Stimulated activated CD8-positive, alpha-beta memory T cell treated with anti-CD3 and anti-CD28 coated beads, Interleukin-15, amount 100 ng/mL, for 1 hour (primary cell): Measurements from ENCODE around the gene RC3H1.
"Not testable (repeated sequence)": the region's sequence is repeated elsewhere in the genome, so short reads cannot be mapped to it uniquely, and the experiment has no call there.

Experiments used
- DNase-seq: peaks from one replicate; pipeline ENCODE4 v3.0.0-alpha.2; 2020; ENCODE audit warnings: low read depth

RC3H1 gene, protein sequence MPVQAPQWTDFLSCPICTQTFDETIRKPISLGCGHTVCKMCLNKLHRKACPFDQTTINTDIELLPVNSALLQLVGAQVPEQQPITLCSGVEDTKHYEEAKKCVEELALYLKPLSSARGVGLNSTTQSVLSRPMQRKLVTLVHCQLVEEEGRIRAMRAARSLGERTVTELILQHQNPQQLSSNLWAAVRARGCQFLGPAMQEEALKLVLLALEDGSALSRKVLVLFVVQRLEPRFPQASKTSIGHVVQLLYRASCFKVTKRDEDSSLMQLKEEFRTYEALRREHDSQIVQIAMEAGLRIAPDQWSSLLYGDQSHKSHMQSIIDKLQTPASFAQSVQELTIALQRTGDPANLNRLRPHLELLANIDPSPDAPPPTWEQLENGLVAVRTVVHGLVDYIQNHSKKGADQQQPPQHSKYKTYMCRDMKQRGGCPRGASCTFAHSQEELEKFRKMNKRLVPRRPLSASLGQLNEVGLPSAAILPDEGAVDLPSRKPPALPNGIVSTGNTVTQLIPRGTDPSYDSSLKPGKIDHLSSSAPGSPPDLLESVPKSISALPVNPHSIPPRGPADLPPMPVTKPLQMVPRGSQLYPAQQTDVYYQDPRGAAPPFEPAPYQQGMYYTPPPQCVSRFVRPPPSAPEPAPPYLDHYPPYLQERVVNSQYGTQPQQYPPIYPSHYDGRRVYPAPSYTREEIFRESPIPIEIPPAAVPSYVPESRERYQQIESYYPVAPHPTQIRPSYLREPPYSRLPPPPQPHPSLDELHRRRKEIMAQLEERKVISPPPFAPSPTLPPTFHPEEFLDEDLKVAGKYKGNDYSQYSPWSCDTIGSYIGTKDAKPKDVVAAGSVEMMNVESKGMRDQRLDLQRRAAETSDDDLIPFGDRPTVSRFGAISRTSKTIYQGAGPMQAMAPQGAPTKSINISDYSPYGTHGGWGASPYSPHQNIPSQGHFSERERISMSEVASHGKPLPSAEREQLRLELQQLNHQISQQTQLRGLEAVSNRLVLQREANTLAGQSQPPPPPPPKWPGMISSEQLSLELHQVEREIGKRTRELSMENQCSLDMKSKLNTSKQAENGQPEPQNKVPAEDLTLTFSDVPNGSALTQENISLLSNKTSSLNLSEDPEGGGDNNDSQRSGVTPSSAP

DNA sequence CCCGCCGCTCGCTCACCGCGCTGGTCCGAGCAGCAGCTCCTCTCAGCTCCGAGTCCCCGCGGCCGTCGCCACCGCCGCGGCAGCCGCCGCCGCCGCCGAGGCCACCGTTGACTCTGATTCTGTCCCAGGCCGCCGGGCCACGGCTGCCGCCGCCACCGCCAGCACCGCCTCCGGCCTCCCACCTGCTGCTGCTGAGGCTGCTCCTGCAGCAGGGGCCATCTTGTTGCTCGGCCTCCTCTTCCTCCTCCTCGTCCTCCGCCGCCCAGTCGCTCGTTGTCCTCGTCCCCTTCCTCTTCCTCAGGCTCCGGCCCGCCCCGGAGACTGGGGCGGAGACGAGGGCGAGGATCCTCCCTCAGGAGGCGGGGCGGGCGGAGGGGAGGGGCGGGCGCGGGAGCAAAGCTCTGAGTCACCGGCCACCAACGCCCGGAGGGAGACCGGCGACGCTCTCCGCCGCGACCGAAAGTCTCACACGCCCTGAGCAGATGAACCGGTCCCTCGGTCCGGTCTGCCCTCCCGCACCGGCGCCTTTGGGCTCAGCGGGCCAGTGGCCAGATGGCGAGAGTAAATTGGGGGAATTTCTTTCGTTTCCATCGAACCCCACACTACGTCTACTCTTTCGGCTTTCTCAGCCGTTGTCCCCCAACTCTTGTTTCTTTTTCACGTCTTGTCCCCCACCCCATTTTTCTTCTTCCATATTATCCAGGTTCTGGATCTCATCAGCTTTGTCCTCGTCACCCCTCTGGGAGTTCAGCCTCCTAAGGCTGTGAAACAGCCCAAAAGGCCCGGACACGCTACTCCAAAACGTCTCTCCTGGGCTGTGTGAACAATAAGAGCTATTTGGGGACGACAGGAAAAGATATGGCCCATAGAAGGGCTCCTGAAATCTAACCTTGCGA is at the start of gene RC3H1:
Gene RC3H1, minus strand, starts transcription at position 278 of the 896 bp plus-strand sequence. CDS start 29,372 bp downstream, outside the sequence.
- DNase-seq: peak; percentile 80

DNA sequence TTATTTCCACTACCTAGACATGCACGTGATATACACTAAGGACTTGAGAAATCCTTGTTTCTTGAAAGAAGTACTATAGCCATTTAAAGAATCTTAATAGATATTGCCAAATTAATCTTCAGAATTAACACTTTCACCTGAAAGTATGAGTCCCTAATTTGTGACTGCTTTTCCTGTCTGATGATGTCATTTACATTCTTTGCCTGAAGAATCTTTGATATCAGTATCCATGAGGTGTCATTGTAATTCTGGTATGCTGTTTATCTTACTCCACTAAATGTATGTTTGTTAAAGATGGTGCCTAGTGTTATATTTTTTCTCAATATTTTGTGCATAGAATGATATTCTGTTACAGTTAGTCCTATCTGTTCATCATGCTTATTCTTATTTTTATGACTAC is 48.5 kb upstream of the RC3H1 start:
- DNase-seq: no peak

DNA sequence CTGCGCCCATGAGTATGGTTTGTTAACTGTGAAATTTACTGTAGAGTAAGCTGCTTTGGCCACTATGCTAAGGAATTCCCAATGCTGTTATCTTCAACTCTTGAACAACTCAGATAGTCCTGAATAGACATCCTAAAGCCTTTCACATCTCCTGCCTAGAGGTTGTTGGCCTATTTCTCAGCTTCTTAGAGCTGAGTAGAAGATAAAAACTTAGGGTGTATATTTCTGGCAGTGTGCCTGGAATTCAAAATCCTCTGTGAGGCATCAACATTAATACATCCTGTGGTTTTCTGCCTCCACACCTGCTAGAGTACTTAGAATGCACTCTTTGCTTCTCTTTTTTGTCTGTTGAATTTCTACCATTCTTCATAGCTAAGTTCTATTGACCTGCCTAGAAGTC is 45.8 kb upstream of the RC3H1 start:
- DNase-seq: no peak

DNA sequence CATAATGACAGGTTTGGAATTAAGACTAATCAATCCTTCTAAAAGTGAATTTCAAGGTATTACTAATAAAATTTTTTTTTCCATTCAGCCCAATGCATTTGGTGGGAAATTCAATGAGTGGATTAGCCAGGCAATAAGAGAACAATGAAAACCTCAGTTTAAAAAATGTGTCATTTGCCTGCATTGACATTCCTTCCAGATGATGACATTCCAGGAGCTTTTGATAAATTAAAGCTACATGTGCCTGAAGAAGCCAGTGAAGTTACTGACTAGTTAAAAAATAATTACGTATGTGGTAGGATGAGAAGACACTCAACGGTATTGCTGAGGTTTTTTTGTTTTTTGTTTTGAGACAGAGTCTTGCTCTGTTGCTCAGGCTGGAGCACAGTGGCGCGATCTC is 37.9 kb upstream of the RC3H1 start:
- DNase-seq: no peak

DNA sequence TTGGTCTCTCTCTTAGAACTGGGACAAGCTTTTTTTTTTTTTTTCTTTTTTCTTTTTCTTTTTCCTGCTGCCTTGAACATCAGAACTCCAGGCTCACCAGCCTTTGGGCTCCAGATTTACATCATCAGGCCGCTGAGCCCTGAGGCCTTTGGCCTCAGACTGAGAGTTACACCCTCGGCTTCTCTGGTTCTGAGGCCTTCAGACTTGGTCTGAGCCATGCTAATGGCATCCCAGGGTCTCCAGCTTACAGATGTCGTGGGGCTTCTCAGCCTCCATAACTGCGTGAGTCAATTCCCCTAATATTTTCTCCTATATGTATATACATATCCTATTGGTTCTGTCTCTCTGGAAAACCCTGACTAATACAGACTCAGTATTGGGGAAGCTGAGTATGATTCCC is 36.5 kb upstream of the RC3H1 start:
- no peak for DNase-seq

DNA sequence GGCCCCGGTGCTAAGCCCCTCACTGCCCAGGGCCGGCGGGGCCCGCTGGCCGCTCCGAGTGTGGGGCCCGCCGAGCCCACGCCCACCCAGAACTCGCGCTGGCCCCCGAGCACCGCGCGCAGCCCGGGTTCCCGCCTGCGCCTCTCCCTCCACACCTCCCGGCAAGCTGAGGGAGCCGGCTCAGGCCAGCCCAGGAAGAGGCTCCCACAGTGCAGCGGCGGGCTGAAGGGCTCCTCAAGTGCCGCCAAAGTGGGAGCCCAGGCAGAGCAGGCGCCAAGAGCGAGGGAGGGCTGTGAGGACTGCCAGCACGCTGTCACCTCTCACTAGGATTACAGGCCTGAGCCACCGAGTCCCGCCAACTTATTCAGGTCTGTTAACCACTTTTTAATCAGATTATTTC is 34.5 kb upstream of the RC3H1 start:
- not testable (repeated sequence) for DNase-seq

DNA sequence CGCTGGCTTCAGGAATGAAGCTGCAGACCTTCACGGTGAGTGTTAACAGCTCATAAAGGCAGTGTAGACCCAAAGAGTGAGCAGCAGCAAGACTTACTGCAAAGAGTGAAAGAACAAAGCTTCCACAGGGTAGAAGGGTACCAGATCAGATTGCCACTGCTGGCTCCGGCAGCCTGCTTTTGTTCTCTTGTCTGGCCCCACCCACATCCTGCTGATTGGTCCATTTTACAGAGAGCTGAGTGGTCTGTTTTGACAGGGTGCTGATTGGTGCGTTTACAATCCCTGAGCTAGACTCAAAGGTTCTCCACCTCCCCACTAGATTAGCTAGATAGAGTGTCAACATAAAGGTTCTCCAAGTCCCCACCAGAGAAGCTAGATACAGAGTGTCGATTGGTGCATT is 33.6 kb upstream of the RC3H1 start:
- not testable (repeated sequence) for DNase-seq

DNA sequence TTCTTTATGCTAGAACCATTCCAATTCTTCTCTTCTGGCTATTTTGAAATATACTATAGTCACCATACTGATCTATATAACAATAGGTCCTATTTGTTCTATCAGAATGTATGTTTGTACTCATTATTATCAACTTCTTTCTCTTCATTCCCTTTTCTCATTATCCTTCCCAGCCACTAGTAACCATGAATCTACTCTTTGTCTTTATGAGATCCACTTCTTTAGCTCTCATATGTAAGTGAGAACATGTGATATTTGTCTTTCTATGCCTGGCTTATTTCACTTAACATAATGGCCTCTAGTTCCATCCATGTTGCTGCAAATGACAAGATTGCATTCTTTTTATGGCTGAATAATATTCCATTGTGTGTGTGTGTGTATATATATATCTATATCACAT is 31.7 kb upstream of the RC3H1 start:
- DNase-seq: no peak

DNA sequence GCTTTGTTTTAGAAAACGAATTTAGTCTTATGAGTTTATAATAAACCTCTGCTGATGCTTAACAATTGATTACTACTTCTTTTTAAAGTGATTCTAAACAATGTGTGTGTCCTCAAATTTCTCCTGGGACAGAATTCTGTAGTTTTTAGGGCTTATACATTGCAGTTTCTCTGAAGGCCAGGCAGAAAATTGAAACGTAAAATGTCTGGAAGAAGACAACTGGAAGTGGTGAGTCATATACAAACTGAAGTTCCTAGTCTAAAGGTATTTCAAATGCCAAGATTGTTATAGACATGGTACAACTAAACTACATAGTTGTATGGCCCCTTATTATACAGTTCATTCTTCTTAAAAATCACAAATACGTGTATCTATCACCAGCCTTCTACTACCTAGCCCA is 30.5 kb upstream of the RC3H1 start:
- DNase-seq: no peak

DNA sequence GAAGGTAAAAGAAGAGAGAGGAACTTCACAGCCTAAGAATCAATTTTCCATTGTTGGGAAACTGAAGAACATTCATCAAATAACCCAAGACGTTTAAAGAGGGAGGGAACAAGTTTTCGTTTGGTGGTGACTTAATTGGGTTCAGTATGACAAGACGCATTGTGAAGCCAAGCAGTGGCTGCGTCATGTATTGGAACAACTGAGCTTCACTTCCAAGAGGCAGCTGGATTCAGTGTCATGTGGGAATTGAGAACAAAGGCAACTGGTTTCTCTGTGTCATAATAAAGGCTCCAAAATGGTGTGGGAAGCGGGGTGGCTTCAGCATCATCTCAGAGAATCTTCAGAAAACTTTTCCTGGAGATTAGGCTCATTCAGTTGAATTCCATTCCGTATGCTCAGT is 29.8 kb upstream of the RC3H1 start:
- no peak for DNase-seq

DNA sequence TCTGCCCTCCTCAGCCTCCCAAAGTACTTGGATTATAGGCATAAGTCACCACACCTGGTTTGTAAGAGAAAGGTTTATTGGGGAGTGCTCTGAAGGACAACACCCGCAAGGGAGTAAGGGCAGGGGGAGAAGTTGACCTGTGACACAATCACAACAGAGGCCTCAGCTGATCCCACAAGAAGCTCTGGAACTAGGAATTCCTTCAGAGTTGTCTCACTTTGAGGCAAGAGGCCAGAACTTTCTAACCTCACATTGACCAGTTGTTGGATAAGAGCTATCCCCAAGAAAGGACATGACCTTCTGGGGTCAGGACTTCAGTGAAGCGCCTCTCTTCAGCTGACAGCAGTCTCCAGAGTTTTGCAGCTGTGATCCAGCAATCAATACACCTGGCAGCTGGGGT is 27.4 kb upstream of the RC3H1 start:
- no peak for DNase-seq

DNA sequence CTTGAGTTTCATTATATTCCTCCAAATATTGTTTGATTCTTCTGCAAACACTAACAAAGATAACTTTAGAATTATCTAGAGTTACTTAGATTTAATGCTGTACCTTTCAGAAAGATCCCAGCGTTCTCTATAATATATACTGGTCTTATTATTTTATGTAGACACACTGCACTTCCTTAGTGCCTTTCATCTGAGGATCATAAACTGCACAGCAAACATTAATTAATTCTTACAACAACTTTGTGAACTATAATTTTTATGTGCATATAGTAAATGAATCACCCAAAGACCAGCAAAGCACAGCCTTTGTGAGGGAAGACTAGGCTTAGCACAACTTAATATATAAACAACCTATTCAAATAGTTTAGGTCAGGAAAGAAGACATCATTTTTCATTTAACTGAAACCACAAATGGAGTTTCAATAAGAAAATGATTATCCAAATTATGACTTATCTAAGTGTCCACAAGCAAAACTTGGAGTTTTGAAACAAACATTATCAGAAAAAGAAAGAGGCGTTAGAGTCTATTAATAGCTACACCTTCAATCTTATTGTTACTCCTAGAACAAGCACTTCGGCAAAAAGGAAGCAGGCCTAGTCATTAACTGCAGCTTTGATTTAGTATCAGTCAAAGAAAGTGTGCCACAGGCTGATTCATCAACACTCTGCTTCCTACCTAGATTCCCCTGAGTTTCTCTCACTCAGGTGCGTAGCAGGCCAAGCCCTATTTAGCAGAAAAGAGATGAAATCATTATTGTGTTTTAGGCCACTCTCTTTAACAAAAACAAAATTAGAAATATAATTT is 22.5 kb upstream of the RC3H1 start:
- no peak for DNase-seq

DNA sequence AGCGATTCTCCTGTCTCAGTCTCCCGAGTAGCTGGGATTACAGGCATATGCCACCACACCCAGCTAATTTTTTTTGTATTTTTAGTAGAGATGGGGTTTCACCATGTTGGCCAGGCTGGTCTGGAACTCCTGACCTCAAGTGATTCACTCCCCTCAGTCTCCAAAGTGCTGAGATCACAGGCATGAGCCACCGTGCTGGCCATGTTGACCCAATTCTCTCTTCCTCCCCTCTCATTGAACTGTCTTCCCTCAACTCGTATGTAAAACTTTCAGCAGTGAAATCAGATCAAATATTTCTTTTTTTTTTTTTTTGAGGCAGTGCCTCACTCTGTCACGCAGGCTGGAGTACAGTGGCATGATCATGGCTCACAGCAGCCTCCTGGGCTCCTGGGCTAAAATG is 20.4 kb upstream of the RC3H1 start:
- DNase-seq: not testable (repeated sequence)

DNA sequence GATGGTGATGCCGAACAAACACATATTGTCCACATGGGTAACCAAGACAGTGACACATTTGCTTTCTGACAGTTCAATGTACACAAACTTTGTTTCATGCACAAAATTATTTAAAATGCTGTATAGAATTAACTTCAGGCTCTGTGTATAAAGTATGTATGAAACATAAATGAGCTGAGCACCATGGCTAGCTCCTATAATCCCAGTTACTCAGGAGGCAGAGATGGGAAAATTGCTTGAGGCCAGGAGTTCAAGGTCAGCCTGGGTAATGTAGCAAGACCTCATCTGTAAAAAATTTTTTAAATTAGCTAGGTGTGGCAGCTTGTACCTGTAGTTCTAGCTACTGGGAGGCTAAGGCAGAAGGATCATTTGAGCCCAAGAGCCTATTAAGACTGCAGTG is 19.2 kb upstream of the RC3H1 start:
- DNase-seq: no peak

DNA sequence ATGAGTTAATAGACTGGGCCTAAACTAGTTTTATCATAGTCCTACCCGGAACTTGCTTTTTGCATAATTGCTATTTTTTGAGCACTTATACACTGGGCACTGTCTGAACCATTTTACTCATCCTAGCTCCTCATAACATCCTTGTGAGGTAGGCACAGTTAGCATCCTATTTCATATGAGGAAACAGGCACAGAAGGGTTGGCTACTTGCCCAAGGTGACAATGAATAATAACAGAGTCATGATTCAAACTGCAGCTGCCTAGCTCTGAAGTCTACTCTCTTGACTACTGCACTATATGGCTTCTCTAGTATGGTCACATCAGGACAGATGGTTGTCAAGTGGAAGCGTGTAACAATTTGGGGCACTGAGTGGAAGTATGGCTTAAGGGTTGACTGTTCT is 18.2 kb upstream of the RC3H1 start:
- DNase-seq: no peak

DNA sequence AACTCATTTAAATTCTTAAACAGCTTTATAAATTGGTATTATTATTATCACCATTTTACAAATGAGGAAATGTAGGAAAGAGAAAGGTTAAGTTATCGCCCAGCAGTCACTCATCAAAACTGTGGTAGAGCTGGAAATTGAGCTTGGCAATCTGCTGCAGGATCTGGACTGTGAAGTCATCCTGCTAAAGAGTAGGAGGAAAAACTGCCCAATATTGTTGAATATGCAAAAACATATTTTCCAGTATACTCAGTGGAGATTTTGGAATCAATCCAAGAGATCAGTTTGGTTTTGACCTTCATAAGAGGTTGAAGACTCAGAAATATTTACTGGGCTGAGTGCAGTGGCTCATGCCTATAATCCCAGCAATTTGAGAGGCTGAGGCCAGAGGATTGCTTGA is 16.9 kb upstream of the RC3H1 start:
- DNase-seq: no peak

DNA sequence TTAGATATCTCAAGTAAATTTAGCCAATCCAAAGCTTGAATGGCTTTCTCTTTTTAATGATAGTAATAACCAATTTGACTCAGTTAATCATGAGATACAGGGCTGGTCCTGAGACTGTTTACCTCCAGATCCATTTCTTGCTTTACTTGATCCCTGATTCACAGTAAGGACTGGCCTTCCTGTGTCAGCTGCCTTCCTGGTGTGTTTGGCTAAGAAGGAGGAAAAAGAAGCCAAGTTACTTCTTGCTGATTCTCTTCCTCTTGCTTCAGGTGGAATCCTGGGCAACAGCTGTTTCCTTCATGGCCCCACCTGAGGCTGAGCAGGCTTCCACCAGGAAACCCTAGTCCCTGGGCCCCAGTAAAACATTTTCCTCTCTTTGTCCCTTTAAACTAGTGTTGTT is 14.6 kb upstream of the RC3H1 start:
- DNase-seq: no peak

DNA sequence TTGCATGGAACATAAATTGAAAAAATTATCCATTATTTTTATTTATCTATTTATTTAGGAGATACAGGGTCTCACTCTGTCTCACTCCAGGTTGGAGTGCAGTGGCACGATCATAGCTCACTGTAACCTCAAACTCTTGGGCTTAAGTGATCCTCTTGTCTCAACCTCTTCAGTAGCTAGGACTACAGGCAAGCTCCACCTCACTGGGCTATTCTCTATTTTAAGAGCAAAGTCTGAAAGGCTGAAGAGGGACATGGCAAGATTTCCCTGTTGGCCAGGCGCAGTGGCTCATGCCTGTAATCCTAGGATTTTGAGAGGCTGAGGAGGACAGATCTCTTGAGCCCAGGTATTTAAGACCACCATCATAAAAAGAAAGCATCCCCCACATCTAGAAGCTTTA is 14.0 kb upstream of the RC3H1 start:
- no peak for DNase-seq

DNA sequence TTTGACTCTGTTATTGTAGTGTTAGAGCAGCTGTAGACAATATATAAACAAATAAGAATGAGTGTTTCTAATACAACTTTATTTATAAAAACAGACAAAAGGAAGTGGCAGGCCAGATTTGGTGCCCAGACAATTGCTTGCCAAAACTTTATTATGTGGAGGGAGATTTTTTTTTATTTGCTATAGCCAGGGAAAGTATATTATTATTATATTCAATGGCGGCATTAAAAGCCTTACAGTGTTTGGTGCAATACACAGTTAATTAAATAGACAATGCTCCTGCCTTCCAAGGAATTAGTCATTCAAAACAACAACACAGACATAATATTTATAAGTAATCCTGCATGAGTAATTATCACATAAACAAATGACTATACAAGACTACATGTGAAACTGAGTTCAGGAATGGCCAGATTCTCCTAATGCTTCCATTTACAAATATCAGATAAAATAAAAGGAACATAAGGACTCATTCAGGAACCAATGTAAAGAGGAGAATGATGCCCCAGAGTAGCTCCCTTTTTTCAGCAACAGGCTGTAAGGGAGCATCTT is 10.6 kb upstream of the RC3H1 start:
- no peak for DNase-seq

DNA sequence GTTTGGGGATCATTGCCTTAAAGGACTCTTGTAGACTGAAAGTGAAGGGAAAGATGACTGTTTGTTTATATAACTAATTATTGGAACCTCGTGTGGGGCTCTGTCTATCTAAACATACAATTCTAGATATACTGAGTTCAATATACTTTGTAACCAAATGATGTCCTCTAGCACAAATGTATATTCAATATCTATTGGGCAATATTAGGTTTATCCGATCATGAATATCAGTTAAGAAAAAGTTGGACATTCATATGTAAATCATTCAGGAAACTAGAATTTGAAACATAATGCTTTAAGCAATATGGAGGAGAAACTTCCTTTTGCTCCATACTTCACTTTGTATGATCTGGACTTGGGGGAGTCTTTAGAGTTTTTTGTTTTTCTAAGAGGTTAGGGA is 8.9 kb upstream of the RC3H1 start:
- no peak for DNase-seq

DNA sequence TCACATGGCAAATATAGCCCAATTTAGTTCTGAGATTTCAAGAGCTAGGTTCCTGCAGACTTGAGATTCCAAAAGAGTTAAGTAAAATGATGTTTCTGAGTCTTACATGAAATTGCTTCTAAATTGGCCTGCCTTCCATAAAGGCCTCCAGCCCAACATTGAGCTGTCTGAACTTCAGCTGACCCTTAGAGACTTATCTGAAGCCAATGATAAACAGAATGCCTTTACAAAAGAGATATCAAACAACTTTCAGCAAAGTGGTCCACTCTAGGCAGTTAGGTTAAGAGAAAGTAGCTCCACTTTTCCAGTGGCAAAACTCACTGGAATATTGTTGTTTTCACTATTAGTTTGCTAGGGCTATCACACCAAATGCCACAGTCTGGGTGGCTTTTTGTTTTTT is 6.3 kb upstream of the RC3H1 start:
- DNase-seq: no peak
